NB4 (cell line): ENCODE data around the gene PIP5K1B.

ENCODE experiments used
- CTCF ChIP-seq: IDR thresholded peaks from one replicate; pipeline ENCODE4 v1.5.1; 2012; ENCODE audit warnings: low read depth, low read length
- MYC ChIP-seq: IDR thresholded peaks from 2 replicates; pipeline ENCODE4 v1.6.1; 2011; ENCODE audit warnings: low read depth, low read length
- POLR2A ChIP-seq: IDR thresholded peaks from 2 replicates; pipeline ENCODE4 v1.6.1; 2011; ENCODE audit warnings: mild to moderate bottlenecking; ENCODE audit not compliant: insufficient read length; ENCODE audit errors: extremely low read depth

GRCh38 chr9:68969538-68969937 lies 264.5 kb downstream of the PIP5K1B start:
- TF ChIP-seq CTCF (no peak), POLR2A (no peak), MYC (no peak)
